HG03159 (cell line): ENCODE results near the gene DIS3L.
A peak's percentile ranks its signal among the peaks of the same experiment; 100 is the strongest.
"Not testable (repeated sequence)": the region's sequence is repeated elsewhere in the genome, so short reads cannot be mapped to it uniquely, and the experiment has no call there.

Experiments
- ATAC-seq: cut with Tn5 transposase; IDR thresholded peaks from one replicate; pipeline ENCODE4 v1.9.1; 2021; ENCODE audit warnings: mild to moderate bottlenecking, moderate library complexity; ENCODE audit not compliant: unreplicated experiment

The DIS3L gene

GRCh38 chr15:66308531-66308930, 15.2 kb downstream of the DIS3L start:
- ATAC-seq = no peak

DNA sequence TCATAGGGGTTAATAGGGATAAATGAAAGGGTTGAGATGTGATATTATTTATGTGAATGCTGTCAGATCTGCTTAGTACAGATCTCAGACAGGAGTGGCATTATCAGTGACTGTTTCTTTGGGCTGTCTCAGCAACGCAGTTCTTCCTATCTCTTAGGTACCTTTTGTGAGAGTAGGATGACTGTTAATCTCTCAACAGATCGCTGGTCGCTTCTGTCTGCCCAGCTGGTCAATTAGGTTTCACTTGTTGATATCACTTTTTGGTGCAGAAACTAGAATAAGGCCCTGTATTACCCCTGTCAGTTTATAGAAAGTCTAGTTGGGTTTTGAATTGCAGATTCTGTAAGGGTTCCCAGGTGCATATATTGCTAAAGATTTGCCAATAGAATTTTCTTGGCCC, 16.5 kb downstream of the DIS3L start:
- no peak for ATAC-seq

DNA sequence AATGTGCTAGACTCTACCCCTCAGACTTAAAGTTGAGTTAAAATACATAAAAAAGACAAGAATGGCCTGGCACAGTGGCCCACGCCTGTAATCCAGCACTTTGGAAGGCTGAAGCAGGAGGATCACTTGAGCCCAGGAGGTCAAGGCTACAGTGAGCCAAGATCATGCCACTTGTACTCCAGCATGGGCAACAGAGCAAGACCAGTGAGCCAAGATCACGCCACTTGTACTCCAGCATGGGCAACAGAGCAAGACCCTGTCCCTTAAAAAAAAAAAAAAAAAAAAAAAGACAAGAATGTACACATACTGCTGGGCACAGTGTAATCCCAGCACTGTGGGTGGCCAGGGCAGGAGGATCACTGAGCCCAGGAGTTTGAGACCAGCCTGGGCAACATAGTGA, 17.4 kb downstream of the DIS3L start:
- no peak for ATAC-seq

DNA sequence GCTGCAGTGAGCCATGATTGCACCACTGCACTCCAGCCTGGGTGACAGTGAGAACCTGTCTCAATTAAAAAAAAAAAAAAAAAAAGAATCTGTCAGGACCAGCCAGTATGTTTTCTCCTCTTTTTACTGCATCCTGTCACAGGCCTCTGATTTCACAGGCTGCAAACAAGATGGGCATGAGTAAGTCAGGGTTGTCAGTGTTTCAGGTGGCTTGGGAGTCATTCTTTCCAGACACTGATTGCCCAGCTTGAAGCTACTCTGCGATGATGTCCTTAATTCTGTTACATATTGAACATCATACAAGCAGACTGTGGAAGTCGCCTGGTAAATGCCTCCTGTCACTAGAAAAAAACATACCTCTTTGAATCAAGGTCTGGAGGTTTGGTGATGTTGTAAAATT, 18.8 kb downstream of the DIS3L start:
- no peak for ATAC-seq

GRCh38 chr15:66323312-66323928, 30.1 kb downstream of the DIS3L start:
- no peak for ATAC-seq

DNA sequence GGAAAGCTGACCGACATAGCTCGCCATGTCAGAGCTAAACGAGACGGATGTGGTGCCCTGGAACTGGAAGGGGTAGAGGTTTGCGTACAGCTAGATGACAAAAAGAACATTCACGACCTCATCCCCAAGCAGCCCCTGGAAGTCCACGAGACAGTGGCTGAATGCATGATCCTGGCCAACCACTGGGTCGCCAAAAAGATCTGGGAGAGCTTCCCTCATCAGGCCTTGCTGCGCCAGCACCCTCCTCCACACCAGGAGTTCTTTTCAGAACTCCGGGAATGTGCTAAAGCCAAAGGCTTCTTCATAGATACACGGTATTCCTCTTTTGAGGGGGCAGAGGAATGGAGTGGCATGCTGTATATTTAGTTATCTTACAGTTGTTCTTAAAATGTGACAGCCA, 32.7 kb downstream of the DIS3L start:
- ATAC-seq = no peak

- no peak for ATAC-seq
These were observed 34.4 kb downstream of the DIS3L start for GRCh38 chr15:66327736-66328135.

- ATAC-seq = no peak
These were observed 35.4 kb downstream of the DIS3L start for GRCh38 chr15:66328771-66329170.

GRCh38 chr15:66348530-66348929, 55.2 kb downstream of the DIS3L start:
- not testable (repeated sequence) for ATAC-seq

- no peak for ATAC-seq
These were observed 62.6 kb downstream of the DIS3L start for GRCh38 chr15:66356077-66356358.

DNA sequence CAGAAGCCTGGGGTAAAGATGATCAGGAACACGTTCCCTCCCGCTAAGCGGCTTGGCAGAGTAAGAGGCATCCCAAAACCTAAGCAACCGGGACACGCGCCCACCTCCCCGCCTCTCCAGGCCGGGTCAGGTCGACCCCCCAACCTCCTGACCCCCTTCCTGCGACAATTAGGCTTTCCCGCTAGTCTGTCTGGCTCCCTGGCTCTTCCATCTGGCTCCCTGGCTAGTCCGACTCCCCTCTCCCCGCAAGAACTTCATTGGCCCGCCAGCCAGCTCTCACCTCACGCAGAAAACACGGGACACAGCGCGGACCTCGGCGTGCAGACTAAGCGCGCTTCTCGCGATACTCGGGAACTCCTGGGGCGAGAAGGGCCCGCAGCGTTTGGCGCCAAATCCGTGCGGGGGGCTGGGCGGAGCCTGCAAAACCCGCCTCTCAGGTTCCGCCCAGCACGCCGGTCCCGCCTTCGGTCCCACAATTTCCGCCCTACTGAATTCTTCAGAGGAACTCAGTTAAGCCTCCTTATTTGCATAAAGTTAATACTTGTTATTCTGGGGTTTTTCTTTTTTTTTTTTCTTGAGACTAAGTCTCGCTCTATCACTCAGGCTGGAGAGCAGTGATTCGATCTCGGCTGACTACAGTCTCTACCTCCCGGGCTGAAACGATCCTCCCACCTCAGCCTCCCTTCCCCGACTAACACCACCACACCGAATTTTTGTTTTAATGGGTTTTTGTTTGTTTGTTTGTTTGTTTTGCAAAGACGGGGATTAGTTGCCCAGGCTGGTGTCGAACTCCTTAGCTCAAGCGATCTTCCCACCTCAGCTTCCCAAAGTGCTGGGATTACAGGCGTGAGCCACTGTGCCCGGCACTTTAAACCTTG, 63.2 kb downstream of the DIS3L start, which contains the start of gene TIPIN:
TIPIN (minus strand) TSS at position 327 of the 878 bp plus-strand sequence. CDS start 3,738 bp downstream, outside the sequence.
- peak; percentile 87 for ATAC-seq

- no peak for ATAC-seq
These were observed 66.4 kb downstream of the DIS3L start for GRCh38 chr15:66359740-66360139.

DNA sequence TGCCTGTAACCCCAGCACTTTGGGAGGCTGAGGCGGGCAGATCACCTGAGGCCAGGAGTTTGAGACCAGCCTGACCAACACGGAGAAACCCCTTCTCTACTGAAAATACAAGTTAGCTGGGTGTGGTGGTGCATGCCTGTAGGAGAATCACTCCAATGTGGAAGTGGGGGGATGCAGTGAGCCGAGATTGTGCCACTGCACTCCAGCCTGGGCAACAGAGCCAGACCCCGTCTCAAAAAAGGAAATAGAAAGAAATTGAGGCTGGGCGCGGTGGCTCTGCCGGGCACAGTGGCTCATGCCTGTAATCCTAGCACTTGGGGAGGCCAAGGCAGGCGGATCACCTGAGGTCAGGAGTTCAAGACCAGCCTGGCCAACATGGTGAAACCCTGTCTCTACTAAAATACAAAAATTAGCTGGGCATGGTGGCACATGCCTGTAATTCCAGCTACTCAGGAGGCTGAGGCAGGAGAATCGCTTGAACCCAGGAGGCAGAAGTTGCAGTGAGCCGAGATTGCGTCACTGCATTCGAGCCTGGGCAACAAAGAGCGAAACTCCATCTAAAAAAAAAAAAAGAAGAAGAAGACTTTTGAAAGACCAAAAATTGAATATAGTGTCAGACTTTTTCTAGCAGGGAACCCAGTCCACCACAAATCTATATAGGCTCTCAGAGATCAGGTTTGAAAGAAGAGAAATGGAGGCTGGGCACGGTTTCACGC, 68.5 kb downstream of the DIS3L start:
- ATAC-seq = not testable (repeated sequence)

DNA sequence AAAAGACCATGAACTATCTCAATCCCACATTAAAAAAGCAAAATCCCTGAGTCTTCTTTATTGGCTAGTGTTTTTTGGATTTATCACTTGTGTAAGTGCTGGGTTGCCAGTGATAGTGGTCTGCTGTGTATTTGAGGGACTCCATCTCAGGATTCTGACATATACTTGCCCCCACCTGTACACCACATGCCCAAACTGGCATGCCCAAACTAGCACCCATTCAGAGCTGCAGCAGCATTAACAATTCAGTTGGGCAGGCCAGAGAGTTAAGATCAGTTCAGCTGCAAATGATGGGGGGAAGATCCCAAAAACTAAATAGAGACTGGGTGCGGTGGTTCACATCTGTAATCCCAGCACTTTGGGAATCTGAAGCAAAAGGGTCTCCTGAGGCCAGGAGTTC, 69.4 kb downstream of the DIS3L start:
- ATAC-seq = no peak

DNA sequence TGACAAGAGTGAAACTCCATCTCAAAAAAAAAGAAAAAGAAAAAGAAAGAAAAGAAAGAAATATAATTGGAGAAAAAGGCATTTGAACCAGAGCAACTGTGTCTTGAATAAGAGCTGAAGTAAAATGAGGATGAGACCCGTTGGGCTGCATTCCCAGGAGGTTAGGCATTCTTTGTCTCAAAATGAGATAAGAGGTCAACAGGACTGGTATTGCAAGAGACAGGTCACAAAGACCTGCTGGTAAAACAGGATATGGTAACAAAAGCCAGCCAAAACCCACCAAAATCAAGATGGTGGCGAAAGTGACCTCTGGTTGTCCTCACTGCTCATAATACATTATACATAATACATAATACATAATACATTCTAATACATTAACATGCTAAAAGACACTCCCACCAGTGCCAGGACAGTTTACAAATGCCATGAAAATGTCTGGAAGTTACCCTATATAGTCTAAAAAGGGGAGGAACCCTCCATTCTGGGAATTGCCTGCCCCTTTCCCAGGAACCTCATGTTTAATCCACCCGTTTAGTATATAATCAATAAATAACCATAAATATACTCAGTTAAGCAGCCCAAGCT, 71.7 kb downstream of the DIS3L start:
- ATAC-seq = no peak

GRCh38 chr15:66369773-66370651, 76.6 kb downstream of the DIS3L start:
- ATAC-seq = no peak

DNA sequence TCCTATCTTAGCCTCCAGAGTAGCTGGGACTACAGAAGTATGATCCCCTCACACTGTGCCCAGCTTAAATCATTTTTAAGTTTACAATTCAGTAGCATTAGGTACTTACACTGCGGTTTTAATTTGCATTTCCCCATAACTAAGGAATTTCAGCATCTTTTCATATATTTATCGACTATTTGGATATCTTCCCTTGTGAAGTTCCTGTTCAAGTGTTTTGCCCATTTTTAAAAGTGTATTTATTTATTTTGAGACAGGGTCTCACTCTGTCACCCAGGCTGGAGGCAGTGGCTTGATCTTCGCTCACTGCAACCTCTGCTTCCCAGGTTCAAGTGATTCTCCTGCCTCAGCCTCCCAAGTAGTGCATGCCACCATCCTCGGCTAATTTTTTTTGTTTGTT, 80.8 kb downstream of the DIS3L start:
- ATAC-seq = no peak

GRCh38 chr15:66378814-66379430, 85.6 kb downstream of the DIS3L start:
- no peak for ATAC-seq

GRCh38 chr15:66381376-66381775, 88.0 kb downstream of the DIS3L start:
- ATAC-seq = not testable (repeated sequence)
